ENCODE data around the gene SF3B3. TPM values are rescaled to one million over a fixed set of nuclear protein-coding genes. Genes with fewer than 3 reads are reported as not detected.

SF3B3 gene
- polyA plus RNA-seq, 12 donors: 176 to 270 (median 220) TPM; not detected in 1

- no peak for DNase-seq
Observed at GRCh38 chr16:70556063-70556462, 32.4 kb downstream of the SF3B3 start.

- no peak for DNase-seq
Observed at GRCh38 chr16:70561623-70562022, 38.0 kb downstream of the SF3B3 start.

GRCh38 chr16:70563636-70564035 lies 40.0 kb downstream of the SF3B3 start:
- DNase-seq: no peak

- no peak for DNase-seq
Observed at GRCh38 chr16:70565053-70565452, 41.4 kb downstream of the SF3B3 start.

- no peak for DNase-seq
Observed at GRCh38 chr16:70568601-70569237, 45.1 kb downstream of the SF3B3 start.

GRCh38 chr16:70569752-70570151 lies 46.1 kb downstream of the SF3B3 start:
- no peak for DNase-seq

- DNase-seq: no peak
Observed at GRCh38 chr16:70570967-70571570, 47.5 kb downstream of the SF3B3 start.

GRCh38 chr16:70571623-70572022 lies 48.0 kb downstream of the SF3B3 start:
- no peak for DNase-seq

GRCh38 chr16:70572050-70572925 lies 48.7 kb downstream of the SF3B3 start:
- DNase-seq: no peak

- no peak for DNase-seq
Observed at GRCh38 chr16:70572926-70573270, 49.3 kb downstream of the SF3B3 start.

- peak; percentile 84 for DNase-seq
Observed at GRCh38 chr16:70573451-70574121, 50.0 kb downstream of the SF3B3 start.

GRCh38 chr16:70574595-70575271 lies 51.1 kb downstream of the SF3B3 start:
- no peak for DNase-seq

- DNase-seq: no peak
Observed at GRCh38 chr16:70575376-70575775, 51.8 kb downstream of the SF3B3 start.

- no peak for DNase-seq
Observed at GRCh38 chr16:70576431-70577255, 53.0 kb downstream of the SF3B3 start.

GRCh38 chr16:70577256-70577698 lies 53.7 kb downstream of the SF3B3 start:
- no peak for DNase-seq

- DNase-seq: no peak
Observed at GRCh38 chr16:70578035-70578434, 54.4 kb downstream of the SF3B3 start.

- DNase-seq: no peak
Observed at GRCh38 chr16:70579248-70579647, 55.6 kb downstream of the SF3B3 start.

GRCh38 chr16:70579648-70580630 lies 56.3 kb downstream of the SF3B3 start:
- DNase-seq: peak; percentile 64

GRCh38 chr16:70582280-70582978 lies 58.8 kb downstream of the SF3B3 start:
- no peak for DNase-seq

All from muscle of arm (tissue), 12 donors.